Measurements from ENCODE around the gene ERCC5. TPM values are rescaled to one million over a fixed set of nuclear protein-coding genes. Genes with fewer than 3 reads are reported as not detected.
A peak's percentile ranks its signal among the peaks of the same experiment; 100 is the strongest.

Gene ERCC5
- total and polyA plus RNA-seq, 9 of the 15 experiments (the other 6 are each of a cell fraction or from before 2014, with no cell fraction given): 7.4 to 43.1 (median 33.9) TPM

DNA sequence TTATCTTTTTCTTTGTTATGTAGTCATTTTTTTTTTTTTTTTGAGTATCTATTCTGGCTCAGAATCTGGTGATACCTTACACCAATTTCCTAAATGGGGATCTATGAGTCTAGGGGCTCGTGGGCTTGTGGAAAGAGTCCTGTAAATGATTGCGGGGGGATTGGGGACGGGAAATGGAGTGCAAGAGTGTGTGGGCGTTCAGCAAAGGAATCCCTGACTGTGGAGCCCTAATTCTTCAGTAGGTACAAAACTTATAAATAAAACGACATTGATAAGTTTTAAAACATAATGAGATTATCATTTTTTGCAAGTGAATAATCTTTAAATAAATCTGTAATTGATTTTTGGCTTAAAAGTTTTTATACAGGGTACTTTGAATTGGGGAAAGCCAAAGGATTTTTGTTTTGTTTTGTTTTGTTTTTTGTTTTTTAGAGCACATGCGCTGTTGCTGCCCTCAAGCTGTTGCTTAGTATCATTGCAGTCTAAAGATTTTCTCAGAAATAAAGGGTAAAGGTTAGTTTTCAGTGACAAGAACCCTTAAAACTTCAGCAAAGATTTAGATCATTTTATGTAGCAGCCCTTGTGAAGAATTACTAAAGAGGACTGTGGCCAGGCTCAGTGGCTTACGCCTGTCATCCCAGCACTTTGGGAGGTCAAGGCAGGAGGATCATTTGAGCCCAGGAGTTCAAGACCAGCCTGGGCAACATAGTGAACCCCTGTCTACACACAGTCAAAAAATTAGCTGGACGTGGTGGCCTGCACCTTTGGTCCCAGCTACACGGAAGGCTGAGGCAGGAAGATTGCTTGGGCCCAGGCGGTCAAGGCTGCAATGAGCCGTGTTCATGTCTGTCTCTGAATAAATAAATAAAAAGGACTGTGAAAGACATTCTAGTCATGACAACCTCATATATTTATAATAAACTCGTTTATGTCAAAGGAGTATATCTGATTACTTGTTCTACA is 1.7 kb downstream of the ERCC5 start:
- peak in 1 of 4 experiments; percentile 39 for DNase-seq (ENCODE audit: extremely low read depth in 1 of 4, low spot score in 3 of 4)
- H2AFZ ChIP-seq (ENCODE audit: low read depth, low read length): peak overlapping the region; percentile 94; the same call in 1 of the 2 replicates
- no peak for TF ChIP-seq RBM17 (IDR thresholded peaks at IDR 0.05; ENCODE audit: borderline replicate concordance, low read depth, low read length)
- TF ChIP-seq, protein P1, sequence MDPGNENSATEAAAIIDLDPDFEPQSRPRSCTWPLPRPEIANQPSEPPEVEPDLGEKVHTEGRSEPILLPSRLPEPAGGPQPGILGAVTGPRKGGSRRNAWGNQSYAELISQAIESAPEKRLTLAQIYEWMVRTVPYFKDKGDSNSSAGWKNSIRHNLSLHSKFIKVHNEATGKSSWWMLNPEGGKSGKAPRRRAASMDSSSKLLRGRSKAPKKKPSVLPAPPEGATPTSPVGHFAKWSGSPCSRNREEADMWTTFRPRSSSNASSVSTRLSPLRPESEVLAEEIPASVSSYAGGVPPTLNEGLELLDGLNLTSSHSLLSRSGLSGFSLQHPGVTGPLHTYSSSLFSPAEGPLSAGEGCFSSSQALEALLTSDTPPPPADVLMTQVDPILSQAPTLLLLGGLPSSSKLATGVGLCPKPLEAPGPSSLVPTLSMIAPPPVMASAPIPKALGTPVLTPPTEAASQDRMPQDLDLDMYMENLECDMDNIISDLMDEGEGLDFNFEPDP (CRISPR knock-in tag; IDR thresholded peaks at IDR 0.05): no peak
- no peak for TF ChIP-seq CHD2 (IDR thresholded peaks at IDR 0.05; ENCODE audit: low read depth, low read length)
- TF ChIP-seq, protein P2, sequence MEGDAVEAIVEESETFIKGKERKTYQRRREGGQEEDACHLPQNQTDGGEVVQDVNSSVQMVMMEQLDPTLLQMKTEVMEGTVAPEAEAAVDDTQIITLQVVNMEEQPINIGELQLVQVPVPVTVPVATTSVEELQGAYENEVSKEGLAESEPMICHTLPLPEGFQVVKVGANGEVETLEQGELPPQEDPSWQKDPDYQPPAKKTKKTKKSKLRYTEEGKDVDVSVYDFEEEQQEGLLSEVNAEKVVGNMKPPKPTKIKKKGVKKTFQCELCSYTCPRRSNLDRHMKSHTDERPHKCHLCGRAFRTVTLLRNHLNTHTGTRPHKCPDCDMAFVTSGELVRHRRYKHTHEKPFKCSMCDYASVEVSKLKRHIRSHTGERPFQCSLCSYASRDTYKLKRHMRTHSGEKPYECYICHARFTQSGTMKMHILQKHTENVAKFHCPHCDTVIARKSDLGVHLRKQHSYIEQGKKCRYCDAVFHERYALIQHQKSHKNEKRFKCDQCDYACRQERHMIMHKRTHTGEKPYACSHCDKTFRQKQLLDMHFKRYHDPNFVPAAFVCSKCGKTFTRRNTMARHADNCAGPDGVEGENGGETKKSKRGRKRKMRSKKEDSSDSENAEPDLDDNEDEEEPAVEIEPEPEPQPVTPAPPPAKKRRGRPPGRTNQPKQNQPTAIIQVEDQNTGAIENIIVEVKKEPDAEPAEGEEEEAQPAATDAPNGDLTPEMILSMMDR (IDR thresholded peaks at IDR 0.05 in 2 of 3, conservative IDR thresholded peaks at IDR 0.05 in 1 of 3; ENCODE audit: insufficient read depth in 2 of 3, low read depth in 1 of 3, low read length in 3 of 3): peak; percentile 43 to 73 (median 46); a peak in 4 of 6 replicates
- TF ChIP-seq SMC3 (conservative IDR thresholded peaks at IDR 0.05; ENCODE audit: insufficient read depth, low read depth, low read length): 0 out of 2 replicates have a peak, but pooled peaks have one; percentile 18
- no peak for TF ChIP-seq HMG20A (CRISPR knock-in tag; conservative IDR thresholded peaks at IDR 0.05)
- no peak for TF ChIP-seq SAFB2 (IDR thresholded peaks at IDR 0.05; ENCODE audit: borderline replicate concordance, low read depth, low read length, severe bottlenecking)
- no peak for TF ChIP-seq RBBP5 (IDR thresholded peaks at IDR 0.05; ENCODE audit: borderline replicate concordance, insufficient read depth, low read length, poor library complexity, severe bottlenecking)
- peak; percentile 22; the same call in 1 of the 2 replicates for TF ChIP-seq MYC (IDR thresholded peaks at IDR 0.05; ENCODE audit: low read depth, low read length)
- no peak for TF ChIP-seq MYC (CRISPR knock-in tag; IDR thresholded peaks at IDR 0.05; ENCODE audit: borderline replicate concordance, low read depth)
- TF ChIP-seq, protein P3, sequence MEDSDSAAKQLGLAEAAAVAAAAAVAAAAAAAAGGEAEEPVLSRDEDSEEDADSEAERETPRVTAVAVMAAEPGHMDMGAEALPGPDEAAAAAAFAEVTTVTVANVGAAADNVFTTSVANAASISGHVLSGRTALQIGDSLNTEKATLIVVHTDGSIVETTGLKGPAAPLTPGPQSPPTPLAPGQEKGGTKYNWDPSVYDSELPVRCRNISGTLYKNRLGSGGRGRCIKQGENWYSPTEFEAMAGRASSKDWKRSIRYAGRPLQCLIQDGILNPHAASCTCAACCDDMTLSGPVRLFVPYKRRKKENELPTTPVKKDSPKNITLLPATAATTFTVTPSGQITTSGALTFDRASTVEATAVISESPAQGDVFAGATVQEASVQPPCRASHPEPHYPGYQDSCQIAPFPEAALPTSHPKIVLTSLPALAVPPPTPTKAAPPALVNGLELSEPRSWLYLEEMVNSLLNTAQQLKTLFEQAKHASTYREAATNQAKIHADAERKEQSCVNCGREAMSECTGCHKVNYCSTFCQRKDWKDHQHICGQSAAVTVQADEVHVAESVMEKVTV (CRISPR knock-in tag; IDR thresholded peaks at IDR 0.05): peak; percentile 53; the same call in 1 of the 2 replicates
- TF ChIP-seq RAD21 (CRISPR knock-in tag; conservative IDR thresholded peaks at IDR 0.05 in 1 of 2, IDR thresholded peaks at IDR 0.05 in 1 of 2): peak; percentile 56 to 65
- no peak for TF ChIP-seq PTBP1 (IDR thresholded peaks at IDR 0.05; ENCODE audit: low read depth, low read length)

More for the DNA sequence above, 1.7 kb downstream of the ERCC5 start:
- no TSS peak for BruUV-seq (replicated peaks)
- WGBS (ENCODE audit: insufficient coverage, low coverage, missing lambda C conversion rate): 2% methylated on average over 10 of the region's 12 CpGs
- H3K4me1 ChIP-seq (replicated peaks in 1 of 2; ENCODE audit: control insufficient read depth in 2 of 2, insufficient read depth in 2 of 2, low read length in 2 of 2): peaks cover 4 to 6% of the 10 kb centered on the region in 2 experiments; a peak in 3 of 5 replicates
- in situ Hi-C loops (cut with MboI): loop anchor here (5.0 kb wide), 1 partner anchor 250 kb away; the partner anchor contains the start of gene TPP2
- H3K4me3 ChIP-seq: peak overlapping the region; percentile 99
- H3K36me3 ChIP-seq (ENCODE audit: control insufficient read depth, insufficient read depth, low read length): 0 out of 3 replicates have a peak, but pooled peaks cover 2% of the 10 kb centered on the region
- no peaks in the 10 kb centered on the region for H3K9me1 ChIP-seq (ENCODE audit: control insufficient read depth, insufficient read depth, low read length)
- peak overlapping the region; percentile 84 to 88; a peak in 3 of 4 replicates for H3K9ac ChIP-seq (ENCODE audit: insufficient read depth in 1 of 2, low read depth in 2 of 2, low read length in 2 of 2)
- peak; percentile 78 for FAIRE-seq
- H4K20me1 ChIP-seq (replicated peaks; ENCODE audit: control insufficient read depth, insufficient read depth, low read length): no peaks in the 10 kb centered on the region
- H3K27ac ChIP-seq (ENCODE audit: extremely low read depth, low read depth, low read length): peak overlapping the region; percentile 93
- no peaks in the 10 kb centered on the region for H3K9me3 ChIP-seq (replicated peaks; ENCODE audit: control insufficient read depth, insufficient read depth, low read depth, low read length)
- H3K4me2 ChIP-seq (ENCODE audit: insufficient read depth, low read length): peak overlapping the region; percentile 90
- peaks cover 37% of the 10 kb centered on the region for H3K79me2 ChIP-seq (ENCODE audit: control insufficient read depth, insufficient read depth, low read length)
- ATAC-seq: no peak
- POLR2A ChIA-PET: interaction anchor here (0.6 to 0.7 kb wide), 2 partner anchors 18 to 256 kb away, joined by 3 read pairs; no protein-coding TSS in a partner anchor
- CTCF ChIA-PET (ENCODE audit: low intra/inter-chr PET ratio): interaction anchor here (1.0 kb wide), 1 partner anchor 267 kb away, joined by 4 read pairs; no protein-coding TSS in a partner anchor
- no peaks in the 10 kb centered on the region for H3K27me3 ChIP-seq (ENCODE audit: control insufficient read depth in 2 of 2, insufficient read depth in 2 of 2, low read length in 2 of 2)
- intact Hi-C loops (cut with micrococcal nuclease): loop anchor here (1.0 to 2.0 kb wide), 4 partner anchors 47 to 267 kb away; partner anchors contain the start of gene TEX30

Measured in K562 (cell line).